NB4 (cell line): ENCODE measurements around the gene TTC38.

Experiments
- DNase-seq: peaks from one replicate; pipeline ENCODE4 v3.0.0; 2010; ENCODE audit warnings: low read depth
- H3K4me3 ChIP-seq: one replicate; pipeline ENCODE4 v1.5.1; 2011; ENCODE audit warnings: mild to moderate bottlenecking, low read depth, low read length, moderate library complexity
- MYC ChIP-seq: IDR thresholded peaks from 2 replicates; pipeline ENCODE4 v1.6.1; 2011; ENCODE audit warnings: low read depth, low read length
- POLR2A ChIP-seq: IDR thresholded peaks from 2 replicates; pipeline ENCODE4 v1.6.1; 2011; ENCODE audit warnings: mild to moderate bottlenecking; ENCODE audit not compliant: insufficient read length; ENCODE audit errors: extremely low read depth
- TF ChIP-seq, protein P1 (sequence below): IDR thresholded peaks from 2 replicates; pipeline ENCODE4 v1.6.1; 2011; ENCODE audit warnings: low read depth, low read length
- TF ChIP-seq, protein P2 (sequence below): IDR thresholded peaks from one replicate; pipeline ENCODE4 v1.5.1; 2012; ENCODE audit warnings: low read depth, low read length

TTC38 gene

DNA sequence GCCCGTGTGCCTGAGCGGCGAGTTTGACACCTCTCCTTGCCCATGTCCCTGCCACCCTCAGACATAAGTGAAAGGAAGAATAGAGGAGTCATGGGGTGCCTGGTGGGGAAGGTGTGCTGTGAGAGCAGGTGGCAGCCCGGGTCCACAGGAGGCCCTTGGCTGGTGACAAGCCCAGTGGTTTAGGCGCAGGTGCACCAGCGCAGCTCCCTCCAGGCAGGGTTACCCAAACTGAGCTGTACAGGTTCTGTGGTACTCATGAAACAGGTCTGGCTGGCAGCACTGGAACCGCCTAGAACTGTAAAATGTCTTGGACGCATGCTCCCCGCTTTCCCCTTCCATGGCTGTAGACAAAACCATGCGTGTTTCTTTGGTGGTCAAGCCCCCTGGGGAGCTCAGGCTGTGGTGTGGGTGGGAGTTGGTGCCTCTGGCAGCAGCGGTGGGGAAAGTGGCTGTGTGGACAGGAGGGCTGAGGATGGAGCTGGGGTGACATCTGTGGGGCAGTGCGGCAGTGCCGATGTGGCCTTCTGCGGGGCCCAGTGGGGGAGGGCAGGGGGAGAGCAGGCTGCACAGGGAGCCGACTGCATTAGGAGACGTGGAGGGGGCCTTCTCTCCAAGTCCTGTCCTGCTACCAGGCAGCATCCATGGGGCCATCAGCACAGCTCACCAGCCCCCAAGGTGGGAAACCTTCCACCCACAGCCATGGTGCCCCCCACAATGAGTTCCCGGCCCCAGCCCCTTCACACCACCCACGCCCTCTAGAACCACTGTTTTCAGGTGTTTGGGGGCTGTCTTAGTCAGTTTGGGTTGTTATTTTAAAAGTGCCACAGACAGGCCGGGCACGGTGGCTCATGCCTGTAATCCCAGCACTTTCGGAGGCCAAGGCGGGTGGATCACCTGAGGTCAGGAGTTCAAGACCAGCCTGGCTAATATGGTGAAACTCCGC, 23.3 kb downstream of the TTC38 start:
- TF ChIP-seq MYC (no peak), POLR2A (no peak)
- TF ChIP-seq, protein P1, sequence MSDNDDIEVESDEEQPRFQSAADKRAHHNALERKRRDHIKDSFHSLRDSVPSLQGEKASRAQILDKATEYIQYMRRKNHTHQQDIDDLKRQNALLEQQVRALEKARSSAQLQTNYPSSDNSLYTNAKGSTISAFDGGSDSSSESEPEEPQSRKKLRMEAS: no peak
- TF ChIP-seq, protein P2, sequence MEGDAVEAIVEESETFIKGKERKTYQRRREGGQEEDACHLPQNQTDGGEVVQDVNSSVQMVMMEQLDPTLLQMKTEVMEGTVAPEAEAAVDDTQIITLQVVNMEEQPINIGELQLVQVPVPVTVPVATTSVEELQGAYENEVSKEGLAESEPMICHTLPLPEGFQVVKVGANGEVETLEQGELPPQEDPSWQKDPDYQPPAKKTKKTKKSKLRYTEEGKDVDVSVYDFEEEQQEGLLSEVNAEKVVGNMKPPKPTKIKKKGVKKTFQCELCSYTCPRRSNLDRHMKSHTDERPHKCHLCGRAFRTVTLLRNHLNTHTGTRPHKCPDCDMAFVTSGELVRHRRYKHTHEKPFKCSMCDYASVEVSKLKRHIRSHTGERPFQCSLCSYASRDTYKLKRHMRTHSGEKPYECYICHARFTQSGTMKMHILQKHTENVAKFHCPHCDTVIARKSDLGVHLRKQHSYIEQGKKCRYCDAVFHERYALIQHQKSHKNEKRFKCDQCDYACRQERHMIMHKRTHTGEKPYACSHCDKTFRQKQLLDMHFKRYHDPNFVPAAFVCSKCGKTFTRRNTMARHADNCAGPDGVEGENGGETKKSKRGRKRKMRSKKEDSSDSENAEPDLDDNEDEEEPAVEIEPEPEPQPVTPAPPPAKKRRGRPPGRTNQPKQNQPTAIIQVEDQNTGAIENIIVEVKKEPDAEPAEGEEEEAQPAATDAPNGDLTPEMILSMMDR: no peak
- peak; percentile 45 for DNase-seq
- no peak overlapping the region for H3K4me3 ChIP-seq

DNA sequence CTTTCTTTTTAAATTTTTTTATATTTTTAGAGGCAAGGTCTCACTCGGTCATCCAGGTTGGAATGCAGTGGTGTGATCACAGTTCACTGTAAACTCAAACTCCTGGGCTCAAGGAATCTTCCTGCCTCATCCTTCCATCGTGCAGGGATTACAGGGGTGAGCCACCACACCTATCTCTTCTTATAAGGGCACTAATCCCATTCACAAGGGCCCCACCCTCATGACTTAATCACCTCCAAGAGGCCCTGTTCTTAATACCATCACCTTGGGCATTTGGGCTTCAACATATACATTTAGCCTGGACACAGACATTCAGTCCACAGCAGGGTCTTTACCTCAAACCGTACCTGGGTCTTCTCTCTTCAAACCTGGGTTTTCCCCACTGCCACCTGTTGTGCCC, 24.4 kb downstream of the TTC38 start:
- no peak overlapping the region for H3K4me3 ChIP-seq
- TF ChIP-seq, protein P1: no peak
- DNase-seq: no peak

DNA sequence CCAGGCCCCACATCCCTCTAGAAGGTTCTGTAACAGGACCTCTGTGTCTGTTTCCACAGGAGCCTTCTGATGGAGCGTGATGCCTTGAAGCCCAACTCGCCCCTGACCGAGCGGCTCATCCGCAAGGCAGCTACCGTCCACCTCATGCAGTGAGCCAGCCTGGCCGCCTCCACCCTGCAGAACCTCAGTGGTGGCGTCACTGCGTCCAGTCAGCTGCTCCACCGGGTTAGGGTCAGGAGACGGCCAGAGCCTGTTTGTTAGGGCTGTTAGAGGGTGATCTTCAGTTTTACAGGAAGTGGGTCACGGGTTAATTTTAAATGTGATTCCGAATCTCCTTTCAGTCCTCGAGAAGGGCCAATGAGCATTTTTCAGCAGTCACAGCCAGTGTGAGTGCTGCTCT, 24.9 kb downstream of the TTC38 start:
- no peak overlapping the region for H3K4me3 ChIP-seq
- TF ChIP-seq MYC: no peak
- TF ChIP-seq POLR2A: no peak
- TF ChIP-seq, protein P2: no peak
- TF ChIP-seq, protein P1: no peak

DNA sequence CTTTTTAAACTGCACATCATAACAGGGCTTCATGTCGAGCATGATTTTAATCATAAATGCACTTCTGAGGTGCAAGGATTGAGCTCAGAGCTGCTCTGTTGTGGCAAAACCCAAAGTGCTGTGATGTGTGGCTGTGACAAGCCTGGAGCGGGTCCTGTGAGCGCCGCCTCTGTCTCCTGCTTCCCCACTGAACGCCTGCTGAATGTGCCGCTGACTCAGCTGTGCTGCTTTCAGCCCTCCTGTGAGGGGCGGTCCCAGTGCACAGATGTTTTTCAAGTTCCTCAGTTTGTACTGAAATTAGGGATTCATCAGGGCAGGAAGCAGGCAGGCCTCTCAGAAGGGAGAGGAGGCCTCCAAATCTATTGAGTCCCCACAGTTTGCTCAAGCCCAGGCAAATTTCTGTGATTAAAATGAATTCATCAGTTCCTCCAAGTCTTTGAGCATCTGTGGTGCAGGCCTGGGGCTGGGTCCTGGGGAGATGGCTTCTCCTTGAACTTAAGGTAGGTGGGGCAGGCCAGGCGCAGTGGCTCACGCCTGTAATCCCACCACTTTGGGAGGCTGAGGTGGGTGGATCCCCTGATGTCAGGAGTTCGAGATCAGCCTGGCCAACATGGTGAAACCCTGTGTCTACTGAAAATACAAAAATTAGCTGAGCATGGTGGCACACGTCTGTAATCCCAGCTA, 25.9 kb downstream of the TTC38 start:
- peak; percentile 50 for DNase-seq
- TF ChIP-seq, protein P2: no peak
- no peak overlapping the region for H3K4me3 ChIP-seq

More for the DNA sequence above, 24.9 kb downstream of the TTC38 start:
- no peak for DNase-seq

DNA sequence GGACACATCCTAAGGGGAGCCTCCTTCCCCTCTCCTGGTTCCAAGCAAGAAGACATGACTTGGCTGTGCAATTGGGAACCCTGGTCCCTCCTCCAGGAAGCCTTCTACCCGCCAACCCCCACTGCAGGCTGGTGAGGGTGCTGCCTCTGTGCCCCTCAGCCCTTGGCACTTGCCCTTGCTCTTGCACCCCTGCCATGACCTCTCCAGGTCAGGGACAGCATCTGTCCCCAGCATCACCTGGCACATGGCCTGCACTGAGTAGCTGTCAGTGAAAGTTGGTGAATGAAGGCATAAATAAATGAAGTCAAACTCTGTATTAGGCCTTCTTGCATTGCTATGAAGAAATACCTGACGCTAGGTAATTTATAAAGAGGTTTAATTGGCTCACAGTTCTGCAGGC, 27.0 kb downstream of the TTC38 start:
- TF ChIP-seq, protein P2: no peak
- no peak for TF ChIP-seq MYC
- TF ChIP-seq, protein P1: no peak
- TF ChIP-seq POLR2A: no peak
- no peak for DNase-seq
- no peak overlapping the region for H3K4me3 ChIP-seq

DNA sequence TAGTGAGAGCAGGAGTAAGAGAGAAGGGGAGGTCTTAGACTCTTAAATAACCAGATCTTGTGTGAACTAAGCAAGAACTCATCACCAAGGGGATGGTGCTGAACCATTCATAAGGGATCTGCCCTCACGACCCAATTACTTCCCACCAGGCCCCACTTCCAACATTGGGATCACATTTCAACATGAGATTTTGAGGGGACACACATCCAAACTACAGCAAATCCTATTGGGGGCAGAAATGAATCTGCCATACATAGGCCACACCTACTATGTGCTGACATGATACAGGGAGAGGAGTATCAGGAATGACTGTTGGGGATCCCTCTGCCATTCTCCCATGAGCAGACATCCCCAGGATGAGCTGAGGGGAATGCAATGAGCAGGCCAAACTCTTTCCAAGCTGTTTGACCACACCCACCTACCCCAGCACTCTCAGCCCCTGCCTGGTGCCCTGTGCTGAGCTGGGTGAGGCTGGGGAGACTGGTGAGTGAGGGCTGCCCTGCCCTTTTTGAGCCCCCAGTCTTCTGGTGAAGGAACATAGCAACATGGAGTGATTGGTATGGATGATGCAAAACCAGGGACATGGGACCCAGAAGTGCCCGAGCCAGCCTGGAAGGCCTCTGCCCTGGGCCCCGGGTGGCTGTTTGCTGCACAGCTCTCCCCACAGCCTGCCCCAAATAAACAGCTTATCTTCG, 27.6 kb downstream of the TTC38 start:
- DNase-seq: no peak
- peak overlapping the region; percentile 68 for H3K4me3 ChIP-seq
- no peak for TF ChIP-seq POLR2A
- TF ChIP-seq, protein P1: no peak
- TF ChIP-seq, protein P2: no peak
- TF ChIP-seq MYC: no peak
